H1 (cell line): Measurements from ENCODE around the gene CRYBB1. TPM values are rescaled to one million over a fixed set of nuclear protein-coding genes. Genes with fewer than 3 reads are reported as not detected.

Experiments
- CTCF ChIA-PET: fragments of 300-600 bp; sonication (Branson Sonifier 250); formaldehyde crosslinking; loops from one replicate; lab custom pipeline; 2021; ENCODE audit not compliant: partially characterized antibody; lab: Charles Lee
- POLR2A ChIA-PET: fragments of 300-600 bp; sonication (Branson Sonifier 250); formaldehyde crosslinking; loops from one replicate; lab custom pipeline; 2021; ENCODE audit warnings: inconsistent platforms; ENCODE audit not compliant: partially characterized antibody; lab: Charles Lee
- DNase-seq, 2 experiments: peaks; one replicate each; pipeline versions ENCODE4 v3.0.0 to v3.0.0-alpha.2; 2010 to 2022; ENCODE audit warnings: low spot score in 2 of 2, low read depth in 1 of 2, mixed read lengths in 1 of 2
- FAIRE-seq: peaks from 2 replicates; lab custom pipeline; 2011; peaks lifted over from hg19 to GRCh38; lab: Jason Lieb, UNC
- H2AFZ ChIP-seq: 2 replicates; pipeline ENCODE4 v1.8.1; 2012; ENCODE audit warnings: low read length, inconsistent platforms
- H2AK5ac ChIP-seq: 2 replicates; pipeline ENCODE4 v1.6.1; 2013; ENCODE audit warnings: low read depth, low read length
- H2BK120ac ChIP-seq: replicated peaks from 2 replicates; pipeline ENCODE3; 2013; ENCODE audit warnings: low read depth, low read length, inconsistent platforms
- H2BK12ac ChIP-seq: 2 replicates; pipeline ENCODE4 v1.6.1; 2013; ENCODE audit warnings: low read depth, low read length
- H2BK15ac ChIP-seq: 2 replicates; pipeline ENCODE4 v1.6.1; 2013; ENCODE audit warnings: low read length
- H2BK20ac ChIP-seq: 2 replicates; pipeline ENCODE4 v1.6.1; 2013; ENCODE audit warnings: low read length
- H2BK5ac ChIP-seq: 2 replicates; pipeline ENCODE4 v1.6.1; 2013; ENCODE audit warnings: low read depth, low read length
- H3K14ac ChIP-seq: 2 replicates; pipeline ENCODE4 v1.6.1; 2013; ENCODE audit warnings: inconsistent platforms; ENCODE audit not compliant: insufficient read length
- H3K18ac ChIP-seq: 2 replicates; pipeline ENCODE4 v1.6.1; 2013; ENCODE audit warnings: low read length; ENCODE audit errors: extremely low read depth
- H3K23ac ChIP-seq: 2 replicates; pipeline ENCODE4 v1.6.1; 2013; ENCODE audit warnings: inconsistent platforms; ENCODE audit not compliant: insufficient read length
- H3K23me2 ChIP-seq: 2 replicates; pipeline ENCODE4 v1.6.1; 2013; ENCODE audit warnings: low read depth, low read length
- H3K27ac ChIP-seq: 2 replicates; pipeline ENCODE4 v1.6.1; 2011; ENCODE audit warnings: low read depth, low read length, inconsistent platforms
- H3K27me3 ChIP-seq, 4 experiments: replicated peaks in 1 of 4; 1 replicate in 1 of 4; 2 replicates in 3 of 4; pipeline versions ENCODE4 v1.6.1 to v1.8.1; 2011 to 2013; ENCODE audit warnings: low read length in 3 of 4, mild to moderate bottlenecking in 3 of 4, inconsistent platforms in 2 of 4, mixed read lengths in 2 of 4, moderate library complexity in 1 of 4; ENCODE audit not compliant: control insufficient read depth in 3 of 4, insufficient read depth in 3 of 4; ENCODE audit errors: extremely low read depth in 1 of 4
- H3K36me3 ChIP-seq, 4 experiments: 2 replicates each; pipeline versions ENCODE4 v1.6.1 to v1.8.1; 2011 to 2013; ENCODE audit warnings: mild to moderate bottlenecking in 4 of 4, low read length in 3 of 4, moderate library complexity in 2 of 4, control low read depth in 1 of 4, inconsistent platforms in 1 of 4; ENCODE audit not compliant: insufficient read depth in 4 of 4, control insufficient read depth in 2 of 4
- H3K4ac ChIP-seq: replicated peaks from 2 replicates; pipeline ENCODE3; 2013; ENCODE audit warnings: low read length, low read depth, mixed read lengths, inconsistent platforms; ENCODE audit not compliant: insufficient read length
- H3K4me1 ChIP-seq, 4 experiments: replicated peaks in 1 of 4; 1 replicate in 1 of 4; 2 replicates in 3 of 4; pipeline versions ENCODE4 v1.6.1 to v1.8.1; 2011 to 2013; ENCODE audit warnings: low read length in 3 of 4, inconsistent platforms in 2 of 4, mixed read lengths in 1 of 4; ENCODE audit not compliant: insufficient read depth in 4 of 4, control insufficient read depth in 3 of 4
- H3K4me2 ChIP-seq, 2 experiments: 2 replicates each; pipeline versions ENCODE4 v1.6.1 to v1.8.1; 2011 to 2013; ENCODE audit warnings: low read depth in 2 of 2, low read length in 2 of 2, control low read depth in 1 of 2, inconsistent platforms in 1 of 2, mild to moderate bottlenecking in 1 of 2; ENCODE audit not compliant: insufficient read depth in 1 of 2
- H3K4me3 ChIP-seq, 4 experiments: fragments of 200-600, 300-600 bp in 1 of 4; sonication (generic), shearing (Covaris generic), sonication (Bioruptor Twin) in 1 of 4; 2 replicates each; pipeline versions ENCODE4 v1.5.1 to v1.8.1; 2011 to 2016; ENCODE audit warnings: low read length in 4 of 4, low read depth in 3 of 4, control low read depth in 2 of 4, inconsistent platforms in 2 of 4, mild to moderate bottlenecking in 2 of 4, mixed read lengths in 1 of 4, moderate library complexity in 1 of 4; ENCODE audit not compliant: insufficient read depth in 2 of 4; ENCODE audit errors: extremely low read depth in 1 of 4
- H3K56ac ChIP-seq: replicated peaks from 2 replicates; pipeline ENCODE3; 2013; ENCODE audit warnings: low read depth, mild to moderate bottlenecking, mixed read lengths, low read length, inconsistent platforms; ENCODE audit not compliant: insufficient read length
- H3K79me1 ChIP-seq: 2 replicates; pipeline ENCODE4 v1.6.1; 2013; ENCODE audit warnings: low read depth, low read length, control low read depth
- H3K79me2 ChIP-seq, 2 experiments: 2 replicates each; pipeline versions ENCODE4 v1.6.1 to v1.8.1; 2012 to 2013; ENCODE audit warnings: low read length in 2 of 2, mild to moderate bottlenecking in 2 of 2, inconsistent platforms in 1 of 2; ENCODE audit not compliant: insufficient read depth in 2 of 2, control insufficient read depth in 1 of 2
- H3K9ac ChIP-seq, 4 experiments: replicated peaks in 1 of 4; 1 replicate in 1 of 4; 2 replicates in 3 of 4; pipeline versions ENCODE4 v1.6.1 to v1.8.1; 2011 to 2013; ENCODE audit warnings: low read depth in 3 of 4, low read length in 3 of 4, control low read depth in 2 of 4, mild to moderate bottlenecking in 2 of 4, moderate library complexity in 2 of 4, inconsistent platforms in 1 of 4; ENCODE audit errors: extremely low read depth in 1 of 4
- H3K9me3 ChIP-seq, 2 experiments: 2 replicates each; pipeline versions ENCODE4 v1.6.1 to v1.8.1; 2012 to 2013; ENCODE audit warnings: mild to moderate bottlenecking in 2 of 2, moderate library complexity in 2 of 2, control low read depth in 1 of 2, inconsistent platforms in 1 of 2, low read depth in 1 of 2, low read length in 1 of 2, mixed read lengths in 1 of 2; ENCODE audit not compliant: insufficient read depth in 2 of 2
- H4K20me1 ChIP-seq, 2 experiments: replicated peaks in 1 of 2; 2 replicates each; pipeline versions ENCODE3 to v1.8.1; 2011 to 2013; ENCODE audit warnings: inconsistent platforms in 2 of 2, low read length in 2 of 2, mild to moderate bottlenecking in 1 of 2; ENCODE audit not compliant: insufficient read depth in 2 of 2, control insufficient read depth in 1 of 2
- H4K5ac ChIP-seq: 2 replicates; pipeline ENCODE4 v1.6.1; 2013; ENCODE audit warnings: low read length, low read depth, mixed read lengths, inconsistent platforms; ENCODE audit not compliant: insufficient read length
- H4K8ac ChIP-seq: 2 replicates; pipeline ENCODE4 v1.8.0; 2013; ENCODE audit warnings: mild to moderate bottlenecking, moderate library complexity, low read length, inconsistent platforms; ENCODE audit not compliant: insufficient read depth; ENCODE audit errors: extremely low read depth
- H4K91ac ChIP-seq: replicated peaks from 2 replicates; pipeline ENCODE3; 2013; ENCODE audit warnings: low read length, mixed read lengths, inconsistent platforms; ENCODE audit not compliant: insufficient read length
- CHD2 ChIP-seq: IDR thresholded peaks from 2 replicates; pipeline ENCODE4 v1.6.1; 2012; ENCODE audit warnings: low read length, improper control_type of control experiment
- HDAC2 ChIP-seq, 2 experiments: fragments of 300-600 bp in 1 of 2; sonication (generic) in 1 of 2; IDR thresholded peaks; 2 replicates each; pipeline ENCODE4 v1.6.1; 2011 to 2012; ENCODE audit warnings: low read depth in 2 of 2, low read length in 2 of 2, mild to moderate bottlenecking in 2 of 2, moderate library complexity in 2 of 2, borderline replicate concordance in 1 of 2, inconsistent platforms in 1 of 2
- JUN ChIP-seq: IDR thresholded peaks from 2 replicates; pipeline ENCODE4 v1.6.1; 2011; ENCODE audit warnings: low read depth, mild to moderate bottlenecking, improper control_type of control experiment, low read length
- KDM1A ChIP-seq: fragments of 200-600, 300-600 bp; sonication (generic); IDR thresholded peaks from 2 replicates; pipeline ENCODE4 v1.7.1; 2016; ENCODE audit warnings: mild to moderate bottlenecking, low read length, borderline replicate concordance
- KDM5A ChIP-seq: fragments of 200-600 bp; IDR thresholded peaks from 2 replicates; pipeline ENCODE4 v1.7.1; 2012; ENCODE audit warnings: mild to moderate bottlenecking, low read length, inconsistent platforms, mixed read lengths
- NRF1 ChIP-seq: IDR thresholded peaks from 2 replicates; pipeline ENCODE4 v1.6.1; 2011; ENCODE audit warnings: mild to moderate bottlenecking, low read depth, low read length, improper control_type of control experiment
- POU5F1 ChIP-seq: IDR thresholded peaks from 2 replicates; pipeline ENCODE4 v1.6.1; 2011; ENCODE audit warnings: low read depth, mild to moderate bottlenecking, low read length, moderate library complexity
- RBBP5 ChIP-seq: IDR thresholded peaks from 2 replicates; pipeline ENCODE4 v1.7.1; 2012; ENCODE audit warnings: low read depth, mild to moderate bottlenecking, inconsistent platforms, low read length, moderate library complexity, borderline replicate concordance
- RNF2 ChIP-seq: fragments of 200-900, 300-1000 bp; sonication (generic); IDR thresholded peaks from 2 replicates; pipeline ENCODE4 v1.7.1; 2016; ENCODE audit warnings: borderline replicate concordance, low read depth, mild to moderate bottlenecking, antibody characterized with exemption, low read length; ENCODE audit not compliant: poor library complexity, severe bottlenecking; ENCODE audit errors: missing control alignments
- WGBS, 2 experiments: shearing (Covaris generic) in 1 of 2; methylation state at CpG; one replicate each; pipeline versions ENCODE4 v1.1.6 to v1.1.7; 2013 to 2015; ENCODE audit warnings: low lambda C conversion rate in 2 of 2, mixed read lengths in 2 of 2, inconsistent platforms in 1 of 2, low coverage in 1 of 2, missing lambda C conversion rate in 1 of 2; ENCODE audit not compliant: insufficient replicate concordance in 2 of 2, insufficient coverage in 1 of 2, insufficient read length in 1 of 2; ENCODE audit errors: extremely low coverage in 1 of 2, missing lambda C conversion rate in 1 of 2; 5-methylcytosine and 5-hydroxymethylcytosine counted together
- polyA plus RNA-seq, 7 experiments: library from polyadenylated mRNA; depleted of rRNA in 3 of 7; stranded (reverse) in 5 of 7; unstranded in 2 of 7; fragments of >200 nt in 5 of 7; fragments of 200-250 nt in 2 of 7; gene quantifications; 1 replicate in 5 of 7; 2 replicates in 1 of 7; 4 replicates in 1 of 7; pipeline versions ENCODE4 v1.2.1 to v1.2.3, GENCODE V29; 2011 to 2013; ENCODE audit warnings: missing spikeins in 2 of 7, mixed read lengths in 2 of 7
- total RNA-seq: library from RNA; stranded (reverse); fragmentation: NEBNext Ultra II Directional; extraction: Animal tissue kit (Norgen Biotek cat#: 25700); gene quantifications from 2 replicates; pipeline ENCODE4 v1.2.1, GENCODE V29; 2021
- TF ChIP-seq, protein P1 (sequence below), 3 experiments: IDR thresholded peaks; 1 replicate in 2 of 3; 2 replicates in 1 of 3; pipeline versions ENCODE4 v1.5.1 to v1.6.1; 2011; ENCODE audit warnings: low read length in 3 of 3, mild to moderate bottlenecking in 3 of 3, inconsistent platforms in 2 of 3, low read depth in 1 of 3, moderate library complexity in 1 of 3; ENCODE audit not compliant: insufficient read depth in 1 of 3; ENCODE audit errors: control extremely low read depth in 1 of 3

The CRYBB1 gene
- total and polyA plus RNA-seq, 2 of the 8 experiments (the other 6 are each of a cell fraction or from before 2014, with no cell fraction given) = 1.7 to 6.0 TPM

DNA sequence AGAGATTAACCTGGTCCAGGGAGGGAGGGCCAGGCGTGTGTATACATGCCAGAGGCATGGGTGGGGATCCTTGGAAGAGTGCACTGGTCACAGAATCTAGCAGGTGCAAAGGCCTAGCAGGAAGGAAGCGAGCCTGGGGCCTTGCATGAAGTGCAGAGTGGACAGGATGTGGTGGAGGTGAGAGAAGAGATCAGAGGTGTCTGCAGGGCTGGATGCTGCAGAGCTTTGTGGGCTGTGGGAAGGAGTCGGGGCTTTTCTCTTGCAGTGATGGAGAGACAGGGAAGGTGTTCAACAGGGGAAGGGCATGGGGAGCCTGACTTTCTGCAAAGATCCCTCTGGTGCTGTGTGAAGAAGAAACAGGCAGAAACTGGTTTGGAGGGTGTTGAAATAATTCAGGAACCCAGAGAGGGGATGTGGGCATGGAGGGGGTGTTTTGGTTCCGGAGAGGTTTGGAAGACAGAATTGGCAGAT is 25.4 kb downstream of the CRYBB1 start:
- no peak overlapping the region for H2BK12ac ChIP-seq
- H3K18ac ChIP-seq = no peak overlapping the region
- H3K23ac ChIP-seq = no peak overlapping the region
- DNase-seq (no peak), FAIRE-seq (no peak)
- peaks cover 0 to 7% (median under 1%) of the 10 kb centered on the region in 4 experiments; a peak in 5 of 7 replicates for H3K4me1 ChIP-seq
- H3K27ac ChIP-seq = no peak overlapping the region
- no peak overlapping the region for H2BK120ac ChIP-seq
- ChIA-PET CTCF (interaction anchor here (1.2 to 1.3 kb wide), 3 partner anchors 9 to 164 kb away, joined by 3 to 5 read pairs (median 3); no protein-coding TSS in a partner anchor), POLR2A (interaction anchor here (0.6 to 1.3 kb wide), 6 partner anchors 9 to 672 kb away, joined by 3 to 5 read pairs (median 3); no protein-coding TSS in a partner anchor)
- H3K4ac ChIP-seq = no peak overlapping the region
- no peak overlapping the region for H2BK15ac ChIP-seq
- 0 out of 8 replicates have a peak, but pooled peaks cover 0 to 5% (median 0%) of the 10 kb centered on the region in 4 experiments for H3K36me3 ChIP-seq
- H3K9ac ChIP-seq = no peak overlapping the region
- H3K14ac ChIP-seq = no peak overlapping the region
- H3K56ac ChIP-seq = no peak overlapping the region
- no peak overlapping the region for H4K5ac ChIP-seq
- WGBS, 2 experiments = 83% methylated on average over 4 of the region's 4 CpGs; no CpG with 5 or more reads in 1 of the 2 experiments
- H4K91ac ChIP-seq = no peak overlapping the region
- no peaks in the 10 kb centered on the region for H3K27me3 ChIP-seq
- H3K4me3 ChIP-seq = no peak overlapping the region
- H2BK5ac ChIP-seq = no peak overlapping the region
- no peaks in the 10 kb centered on the region for H3K9me3 ChIP-seq
- H3K23me2 ChIP-seq = peaks cover 5% of the 10 kb centered on the region; the same call in 1 of the 2 replicates
- H4K20me1 ChIP-seq = peaks cover 2 to 5% of the 10 kb centered on the region in 2 experiments
- H2BK20ac ChIP-seq = no peak overlapping the region
- H2AK5ac ChIP-seq = no peak overlapping the region
- no peak overlapping the region for H3K4me2 ChIP-seq
- H2AFZ ChIP-seq = no peak overlapping the region
- peaks cover under 1% of the 10 kb centered on the region; the same call in 1 of the 2 replicates for H3K79me1 ChIP-seq
- peaks cover 10 to 22% of the 10 kb centered on the region in 2 experiments; a peak in 3 of 4 replicates for H3K79me2 ChIP-seq
- H4K8ac ChIP-seq = no peak overlapping the region
- no peak for TF ChIP-seq HDAC2 (IDR thresholded peaks at IDR 0.05; ENCODE audit: borderline replicate concordance in 1 of 2, low read depth in 2 of 2, low read length in 2 of 2)
- TF ChIP-seq POU5F1 = no peak
- TF ChIP-seq KDM1A = no peak
- TF ChIP-seq, protein P1, sequence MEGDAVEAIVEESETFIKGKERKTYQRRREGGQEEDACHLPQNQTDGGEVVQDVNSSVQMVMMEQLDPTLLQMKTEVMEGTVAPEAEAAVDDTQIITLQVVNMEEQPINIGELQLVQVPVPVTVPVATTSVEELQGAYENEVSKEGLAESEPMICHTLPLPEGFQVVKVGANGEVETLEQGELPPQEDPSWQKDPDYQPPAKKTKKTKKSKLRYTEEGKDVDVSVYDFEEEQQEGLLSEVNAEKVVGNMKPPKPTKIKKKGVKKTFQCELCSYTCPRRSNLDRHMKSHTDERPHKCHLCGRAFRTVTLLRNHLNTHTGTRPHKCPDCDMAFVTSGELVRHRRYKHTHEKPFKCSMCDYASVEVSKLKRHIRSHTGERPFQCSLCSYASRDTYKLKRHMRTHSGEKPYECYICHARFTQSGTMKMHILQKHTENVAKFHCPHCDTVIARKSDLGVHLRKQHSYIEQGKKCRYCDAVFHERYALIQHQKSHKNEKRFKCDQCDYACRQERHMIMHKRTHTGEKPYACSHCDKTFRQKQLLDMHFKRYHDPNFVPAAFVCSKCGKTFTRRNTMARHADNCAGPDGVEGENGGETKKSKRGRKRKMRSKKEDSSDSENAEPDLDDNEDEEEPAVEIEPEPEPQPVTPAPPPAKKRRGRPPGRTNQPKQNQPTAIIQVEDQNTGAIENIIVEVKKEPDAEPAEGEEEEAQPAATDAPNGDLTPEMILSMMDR (IDR thresholded peaks at IDR 0.05; ENCODE audit: control extremely low read depth in 1 of 3, insufficient read depth in 1 of 3, low read depth in 1 of 3, low read length in 3 of 3) = no peak
- TF ChIP-seq RNF2 = no peak
- no peak for TF ChIP-seq RBBP5
- TF ChIP-seq JUN = no peak
- TF ChIP-seq KDM5A = no peak
- no peak for TF ChIP-seq CHD2
- TF ChIP-seq NRF1 = no peak
